NCI-H128 (cell line): ENCODE results near the gene MBD6.

Experiments
- DNase-seq: peaks from one replicate; lab custom pipeline; 2025; ENCODE audit not compliant: unreplicated experiment; lab: John Stamatoyannopoulos, UW

MBD6 gene

DNA sequence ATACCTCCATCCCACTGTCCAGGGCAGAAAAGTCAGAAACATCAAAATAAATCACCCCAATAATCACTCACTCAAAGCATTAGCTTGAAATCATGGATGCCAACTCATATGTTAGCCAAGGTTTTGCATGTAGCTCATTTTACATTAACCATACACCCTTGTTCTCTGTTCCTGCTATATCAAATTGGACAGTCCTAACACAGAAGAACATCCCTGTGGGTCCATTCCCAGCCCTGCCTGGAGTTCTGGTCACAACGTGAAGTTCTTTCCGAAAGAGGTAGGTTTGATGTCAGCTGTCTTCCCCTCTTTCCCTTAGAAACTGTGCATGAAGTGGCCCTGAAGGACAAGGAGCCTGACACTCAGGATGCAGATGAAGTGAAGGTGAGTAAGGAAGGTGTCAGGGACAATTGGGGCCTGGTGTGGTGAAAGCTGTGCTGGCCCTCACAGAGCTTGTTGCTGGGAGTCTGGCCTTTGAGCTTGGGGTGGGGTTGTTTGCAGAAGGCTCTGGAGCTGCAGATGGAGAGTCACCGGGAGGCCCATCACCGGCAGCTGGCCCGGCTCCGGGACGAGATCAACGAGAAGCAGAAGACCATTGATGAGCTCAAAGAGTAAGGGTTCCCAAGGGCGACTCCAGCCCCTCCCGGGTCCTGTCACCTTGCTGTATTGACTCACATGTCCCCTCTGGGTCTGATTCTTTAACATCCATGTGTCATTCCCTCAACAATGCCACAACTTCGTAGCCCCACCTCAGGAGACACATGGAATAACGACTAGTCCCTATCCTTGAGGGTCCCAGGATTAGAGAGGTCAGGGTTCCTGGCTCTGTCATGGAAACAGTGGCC, 53.4 kb downstream of the MBD6 start:
- no peak for DNase-seq

DNA sequence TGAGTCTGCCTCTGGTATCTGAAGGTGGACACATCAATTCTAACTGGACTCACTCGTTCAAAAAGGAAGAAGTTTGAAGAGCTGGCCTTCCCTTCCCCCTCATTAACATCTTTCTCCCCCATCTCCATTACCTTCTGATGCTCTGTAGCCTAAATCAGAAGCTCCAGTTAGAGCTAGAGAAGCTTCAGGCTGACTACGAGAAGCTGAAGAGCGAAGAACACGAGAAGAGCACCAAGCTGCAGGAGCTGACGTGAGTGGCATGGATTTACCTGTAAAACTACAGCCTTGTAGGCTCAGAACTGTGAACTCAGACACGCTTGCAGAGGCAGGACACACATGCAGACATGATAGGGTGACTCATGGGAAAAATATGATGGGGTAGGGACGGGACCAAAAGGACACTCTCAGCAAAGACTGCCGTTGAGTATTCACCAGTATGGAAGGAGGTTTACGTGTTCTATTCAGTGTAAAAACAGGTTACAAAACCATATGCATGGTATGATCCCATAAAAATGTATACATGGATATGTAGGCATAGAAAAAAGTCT, 54.1 kb downstream of the MBD6 start:
- DNase-seq = no peak

DNA sequence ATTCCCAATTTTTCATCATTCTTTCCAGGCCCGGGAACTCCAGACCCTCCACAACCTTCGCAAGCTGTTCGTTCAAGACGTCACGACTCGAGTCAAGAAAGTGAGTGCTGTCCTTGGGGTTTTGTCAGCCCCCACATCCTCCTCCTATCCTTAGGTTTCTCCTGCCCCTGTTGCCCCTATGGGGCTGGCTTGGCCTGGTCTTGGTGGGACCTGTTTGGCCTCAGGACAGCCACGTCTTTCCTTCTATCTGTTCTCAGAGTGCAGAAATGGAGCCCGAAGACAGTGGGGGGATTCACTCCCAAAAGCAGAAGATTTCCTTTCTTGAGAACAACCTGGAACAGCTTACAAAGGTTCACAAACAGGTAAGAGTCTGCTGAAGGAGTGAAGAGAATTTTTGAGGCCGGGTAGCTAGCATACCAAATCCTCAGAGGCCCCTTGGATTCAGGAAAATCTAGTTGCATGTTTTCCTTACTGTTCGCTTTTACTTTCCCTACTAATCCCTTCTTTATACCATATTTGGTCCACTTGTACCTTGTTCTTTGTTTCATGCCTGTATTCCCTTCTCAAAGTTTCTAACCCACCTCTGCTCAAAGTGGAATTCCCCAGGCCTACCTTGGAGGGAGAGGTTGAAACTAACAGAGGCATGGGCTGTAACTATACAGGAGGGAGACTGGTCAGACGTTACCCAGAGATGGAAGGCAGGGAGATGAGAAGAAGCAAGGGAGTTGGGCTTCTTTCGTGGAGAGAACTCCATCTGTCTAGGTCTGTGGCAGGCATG, 55.5 kb downstream of the MBD6 start:
- no peak for DNase-seq

DNA sequence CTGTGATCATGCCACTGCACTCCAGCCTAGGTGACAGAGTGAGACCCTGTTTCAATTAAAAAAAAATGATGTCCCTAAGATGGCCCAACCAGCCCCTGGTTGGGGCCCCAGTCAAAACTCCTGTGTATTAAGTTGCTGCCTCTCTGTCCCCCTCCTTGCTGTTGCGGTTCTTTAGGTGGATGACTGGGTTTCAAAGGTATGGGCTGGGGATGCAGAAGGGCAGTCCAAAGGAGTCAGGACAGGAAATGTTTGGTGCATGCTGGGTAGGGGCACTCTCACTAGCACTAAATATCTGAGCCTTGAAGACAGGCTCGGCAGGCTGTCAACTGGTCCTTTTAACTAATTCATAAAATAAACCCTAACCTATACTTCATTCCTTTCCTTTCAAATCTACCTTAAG, 56.4 kb downstream of the MBD6 start:
- no peak for DNase-seq
